Esophagus muscularis mucosa (tissue), 3 donors: ENCODE measurements around the gene EXOC3L1.

ENCODE experiments used
- CTCF ChIP-seq, 3 experiments: fragments of 200-600 bp in 2 of 3; fragments of 450-650 bp in 1 of 3; sonication (generic) in 2 of 3; IDR thresholded peaks; one replicate each; pipeline ENCODE4 v1.5.1; 2017 to 2019; ENCODE audit warnings: antibody characterized with exemption in 3 of 3, mild to moderate bottlenecking in 2 of 3, moderate library complexity in 1 of 3
- POLR2A ChIP-seq: fragments of 450-650 bp; IDR thresholded peaks from one replicate; pipeline ENCODE4 v1.6.1; 2017; ENCODE audit warnings: antibody characterized with exemption, moderate library complexity, mild to moderate bottlenecking, low read depth

GRCh38 chr16:67208154-67208896 lies 18.4 kb upstream of the EXOC3L1 start:
- TF ChIP-seq CTCF (IDR thresholded peaks at IDR 0.05) = no peak
- TF ChIP-seq POLR2A = no peak
